Stomach smooth muscle (tissue), 2 donors: Measurements from ENCODE around the gene ANO9.

Experiments used
- H3K27ac ChIP-seq: one replicate; pipeline ENCODE4 v1.7.0; 2013; ENCODE audit warnings: mild to moderate bottlenecking, low read length, inconsistent platforms
- H3K27me3 ChIP-seq, 2 donors: one replicate each; pipeline ENCODE4 v1.7.0; 2013; ENCODE audit warnings: low read length in 2 of 2; ENCODE audit not compliant: insufficient read depth in 2 of 2, control insufficient read depth in 1 of 2
- H3K36me3 ChIP-seq, 2 donors: one replicate each; pipeline ENCODE4 v1.7.0; 2013; ENCODE audit warnings: low read length in 2 of 2; ENCODE audit not compliant: control insufficient read depth in 2 of 2, insufficient read depth in 2 of 2
- H3K4me1 ChIP-seq: one replicate; pipeline ENCODE4 v1.7.0; 2013; ENCODE audit warnings: low read length; ENCODE audit not compliant: control insufficient read depth, insufficient read depth
- H3K4me3 ChIP-seq, 2 donors: one replicate each; pipeline ENCODE4 v1.7.0; 2013; ENCODE audit warnings: low read length in 2 of 2
- H3K9ac ChIP-seq, 2 donors: one replicate each; pipeline ENCODE4 v1.7.0; 2013; ENCODE audit warnings: low read length in 2 of 2, mild to moderate bottlenecking in 1 of 2
- H3K9me3 ChIP-seq, 2 donors: one replicate each; pipeline ENCODE4 v1.7.0; 2013; ENCODE audit warnings: low read length in 2 of 2; ENCODE audit not compliant: control insufficient read depth in 2 of 2
- donor health status: healthy.
- donor health status: Pancreatic carcinoma.

The ANO9 gene

DNA sequence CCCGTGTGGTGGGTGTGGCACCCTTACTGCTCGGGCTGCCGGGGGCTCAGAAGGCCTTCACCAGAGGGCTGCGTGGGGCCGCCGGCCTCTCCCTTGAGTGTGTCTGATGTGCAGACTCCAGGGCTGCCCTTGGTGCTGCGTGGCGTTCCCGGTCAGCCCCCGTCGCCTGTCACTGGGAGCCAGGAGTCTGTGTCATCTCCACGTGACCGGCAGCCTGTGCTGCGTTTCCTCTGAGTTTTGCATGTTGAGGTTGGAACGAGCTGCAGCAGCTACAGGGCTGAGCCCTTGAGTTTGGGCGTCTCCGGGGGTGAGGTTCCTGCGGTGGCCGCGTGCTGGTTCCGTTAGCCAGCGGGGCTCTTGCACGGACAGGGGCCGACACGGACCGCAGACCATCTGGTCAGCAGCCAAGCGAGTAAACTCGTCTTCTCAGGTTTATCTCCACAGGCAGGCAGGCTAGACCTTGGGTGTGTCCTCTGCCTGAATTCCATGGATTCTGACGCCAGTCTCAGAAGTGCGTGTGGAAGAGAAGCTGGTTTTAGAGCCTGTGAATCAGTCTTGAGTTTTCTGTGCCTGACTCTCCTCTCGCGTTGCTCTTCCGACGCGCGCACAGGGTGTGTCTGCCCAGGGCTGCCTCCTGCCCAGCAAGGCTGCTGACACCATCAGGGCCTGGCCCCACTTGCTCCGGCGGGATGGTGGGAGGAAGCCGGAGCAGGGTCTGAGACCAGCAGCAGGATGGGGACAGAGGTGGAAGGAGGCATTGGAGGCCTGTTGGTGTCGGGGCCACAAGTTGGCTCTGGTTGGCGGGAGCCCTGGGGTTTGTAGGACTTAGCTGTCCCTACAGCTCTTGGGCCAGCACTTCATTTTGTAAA, 18.8 kb upstream of the ANO9 start:
- Histone ChIP-seq H3K4me3 (no peak overlapping the region), H3K27ac (no peak overlapping the region), H3K9me3 (no peaks in the 10 kb centered on the region), H3K27me3 (no peaks in the 10 kb centered on the region), H3K36me3 (peaks cover 13 to 17% of the 10 kb centered on the region in 2 donors), H3K9ac (no peak overlapping the region), H3K4me1 (no peaks in the 10 kb centered on the region)

DNA sequence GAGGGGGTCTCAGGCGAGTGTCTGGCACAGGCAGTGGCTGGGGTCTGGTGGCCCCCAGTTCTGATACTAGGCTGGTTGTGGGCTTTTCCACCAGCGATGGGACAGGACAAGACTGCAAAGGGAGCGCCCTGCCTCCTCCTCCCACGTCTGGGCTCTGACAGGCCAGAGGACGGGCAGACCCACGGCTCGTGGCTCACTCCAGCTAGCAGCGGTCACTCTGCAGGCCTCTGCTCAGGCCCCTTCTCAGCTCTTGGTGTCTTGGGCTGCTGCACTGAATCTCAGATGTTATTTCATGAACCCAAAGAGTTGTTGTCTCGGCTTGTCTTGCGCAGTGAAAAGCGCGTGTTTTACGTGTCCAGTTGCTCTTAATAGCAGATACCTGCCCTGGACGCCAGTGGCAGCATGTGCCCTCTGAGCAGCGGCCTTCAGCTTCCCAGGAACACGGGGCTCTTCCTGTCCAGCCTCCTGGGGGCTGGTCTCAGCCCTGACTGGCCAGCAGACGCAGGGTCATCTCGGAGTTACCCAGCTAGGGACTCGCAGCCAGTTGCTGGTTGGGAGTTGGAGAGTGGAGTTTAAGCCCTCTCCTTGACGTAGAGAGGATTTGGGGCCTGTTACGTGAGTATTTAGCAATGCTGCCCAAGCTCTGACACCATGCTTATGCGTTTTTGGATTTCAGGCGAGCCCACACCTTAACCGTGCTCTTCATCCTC, 17.9 kb upstream of the ANO9 start:
- no peak overlapping the region for H3K9ac ChIP-seq
- H3K4me3 ChIP-seq: no peak overlapping the region
- no peaks in the 10 kb centered on the region for H3K9me3 ChIP-seq
- peaks cover 11 to 14% of the 10 kb centered on the region in 2 donors for H3K36me3 ChIP-seq
- H3K4me1 ChIP-seq: no peaks in the 10 kb centered on the region
- no peak overlapping the region for H3K27ac ChIP-seq
- no peaks in the 10 kb centered on the region for H3K27me3 ChIP-seq

DNA sequence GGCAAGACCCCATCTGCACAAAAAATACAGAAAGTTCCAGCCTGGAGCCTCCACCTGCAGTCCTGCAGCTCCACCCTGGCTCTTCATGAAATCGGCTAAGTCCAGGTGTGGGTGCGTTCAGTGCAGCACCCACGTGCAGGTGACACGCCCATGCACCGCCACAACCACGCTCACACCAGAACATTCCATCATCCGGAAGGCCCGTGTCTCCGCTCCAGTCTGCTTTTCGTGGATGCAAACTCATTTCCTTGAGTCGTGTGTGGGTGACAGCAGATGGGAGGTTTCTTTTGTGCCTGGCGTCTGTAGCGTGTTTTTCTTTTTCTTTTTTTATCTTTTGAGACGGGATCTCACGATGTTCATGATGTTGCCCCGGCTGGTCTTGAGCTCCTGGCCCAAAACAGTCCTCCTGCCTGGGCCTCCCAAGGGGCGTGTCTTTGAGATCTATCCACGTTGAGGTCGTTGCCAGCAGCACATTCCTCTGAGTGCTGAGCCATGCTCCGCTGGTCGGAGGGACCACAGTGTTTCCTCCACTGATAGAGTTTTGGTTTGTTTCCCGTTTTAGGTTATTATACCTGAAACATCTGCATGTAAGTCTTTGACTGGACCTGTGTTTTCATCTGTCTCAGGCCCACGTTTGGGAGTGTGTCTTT, 15.4 kb upstream of the ANO9 start:
- Histone ChIP-seq H3K27me3 (no peaks in the 10 kb centered on the region), H3K36me3 (peaks cover 18 to 24% of the 10 kb centered on the region in 2 donors), H3K4me3 (no peak overlapping the region), H3K9ac (no peak overlapping the region), H3K4me1 (peaks cover 1% of the 10 kb centered on the region), H3K9me3 (no peaks in the 10 kb centered on the region), H3K27ac (no peak overlapping the region)

DNA sequence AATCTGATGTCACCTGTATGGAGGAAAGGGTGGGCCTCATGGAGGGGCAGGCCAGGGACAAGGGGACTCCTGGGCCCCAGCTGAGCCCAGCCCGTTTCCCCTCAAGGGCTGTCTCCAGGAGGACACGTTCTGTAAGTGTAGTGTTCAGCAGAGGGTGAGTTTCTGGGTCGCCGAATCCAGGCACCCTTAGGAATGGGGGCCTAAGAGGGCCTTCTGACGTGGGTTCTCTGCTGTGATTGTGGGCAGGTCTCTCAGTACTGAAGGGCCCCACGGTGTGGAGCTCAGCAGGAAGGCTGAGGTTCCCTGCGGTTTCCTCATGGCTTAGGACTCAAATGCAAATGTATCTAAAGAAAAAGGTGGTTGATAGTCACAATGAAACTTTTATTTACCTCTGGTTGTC, 14.7 kb upstream of the ANO9 start:
- H3K9ac ChIP-seq: no peak overlapping the region
- H3K9me3 ChIP-seq: no peaks in the 10 kb centered on the region
- no peak overlapping the region for H3K4me3 ChIP-seq
- H3K36me3 ChIP-seq: peaks cover 17 to 24% of the 10 kb centered on the region in 2 donors
- H3K27me3 ChIP-seq: no peaks in the 10 kb centered on the region
- H3K27ac ChIP-seq: no peak overlapping the region
- peaks cover 6% of the 10 kb centered on the region for H3K4me1 ChIP-seq

DNA sequence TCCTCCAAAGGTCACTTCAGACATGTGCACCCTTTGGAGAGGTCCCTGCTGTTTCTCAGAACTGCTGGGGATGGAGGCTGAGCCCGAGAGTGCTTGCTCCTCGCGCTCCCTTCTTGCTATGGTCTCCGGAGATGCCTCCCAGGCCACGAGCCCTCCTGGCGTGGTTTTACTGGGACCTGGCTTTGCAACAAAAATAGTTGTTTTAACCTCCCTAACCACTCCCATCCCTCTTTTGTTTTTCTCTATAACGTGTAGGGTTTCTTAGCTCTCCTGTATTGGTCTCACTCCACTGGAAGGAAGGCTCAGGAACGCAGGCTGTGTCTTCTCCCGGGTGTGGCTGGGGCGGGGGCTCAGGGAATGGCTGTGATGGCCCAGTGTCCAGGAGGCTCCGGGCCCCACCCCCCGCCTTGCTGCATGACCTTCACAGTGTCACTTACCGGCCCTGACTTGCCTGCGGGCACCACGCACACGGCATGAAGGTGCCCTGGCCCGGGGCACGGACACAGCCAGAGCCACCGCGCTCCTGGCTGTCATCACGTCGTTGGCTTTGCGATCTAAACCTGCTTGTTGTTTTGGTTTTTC, 13.8 kb upstream of the ANO9 start:
- peaks cover 14% of the 10 kb centered on the region for H3K4me1 ChIP-seq
- H3K9ac ChIP-seq: no peak overlapping the region
- H3K9me3 ChIP-seq: no peaks in the 10 kb centered on the region
- H3K4me3 ChIP-seq: no peak overlapping the region
- H3K36me3 ChIP-seq: peaks cover 9 to 15% of the 10 kb centered on the region in 2 donors
- H3K27ac ChIP-seq: no peak overlapping the region
- no peaks in the 10 kb centered on the region for H3K27me3 ChIP-seq

DNA sequence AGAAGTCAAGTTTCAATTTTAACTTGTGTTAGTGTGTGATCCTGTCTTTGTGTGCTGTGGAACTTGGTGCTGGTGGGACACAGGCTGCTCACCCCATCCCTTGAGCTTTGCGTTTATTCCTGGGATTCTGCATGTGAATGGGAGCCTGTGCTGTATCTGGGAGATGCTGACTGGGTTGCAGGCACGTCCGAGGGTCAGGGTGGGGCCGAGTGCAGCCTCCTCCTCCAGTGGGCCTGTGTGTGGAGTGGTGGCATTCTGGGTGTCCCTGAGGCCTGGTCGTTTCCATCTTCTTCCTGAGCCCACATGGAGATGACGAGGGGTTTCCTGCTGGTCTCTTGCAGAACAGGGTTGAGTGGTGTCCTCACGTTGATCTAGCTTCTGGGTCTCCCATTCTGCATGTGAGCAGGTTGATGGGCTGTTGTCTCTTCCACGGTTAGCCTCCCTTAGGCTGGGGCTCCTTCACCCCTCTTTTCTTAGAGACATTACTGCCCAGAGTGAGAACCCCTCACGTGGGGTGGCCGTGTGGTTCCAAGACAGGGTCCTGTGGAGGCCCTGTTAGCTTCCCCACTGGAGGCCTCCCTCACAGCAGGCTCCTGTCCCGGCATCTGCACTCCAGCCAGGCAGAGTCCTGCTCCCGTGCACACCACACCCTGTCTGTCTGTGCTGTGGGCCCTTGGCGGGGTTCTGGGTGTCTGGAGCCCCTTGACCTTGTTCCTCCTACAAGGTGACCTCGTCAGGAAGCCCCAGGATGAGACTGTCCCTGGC, 13.2 kb upstream of the ANO9 start:
- no peak overlapping the region for H3K9ac ChIP-seq
- peaks cover 4 to 13% of the 10 kb centered on the region in 2 donors for H3K36me3 ChIP-seq
- H3K4me1 ChIP-seq: peaks cover 15% of the 10 kb centered on the region
- H3K4me3 ChIP-seq: no peak overlapping the region
- H3K27ac ChIP-seq: no peak overlapping the region
- H3K27me3 ChIP-seq: no peaks in the 10 kb centered on the region
- no peaks in the 10 kb centered on the region for H3K9me3 ChIP-seq

DNA sequence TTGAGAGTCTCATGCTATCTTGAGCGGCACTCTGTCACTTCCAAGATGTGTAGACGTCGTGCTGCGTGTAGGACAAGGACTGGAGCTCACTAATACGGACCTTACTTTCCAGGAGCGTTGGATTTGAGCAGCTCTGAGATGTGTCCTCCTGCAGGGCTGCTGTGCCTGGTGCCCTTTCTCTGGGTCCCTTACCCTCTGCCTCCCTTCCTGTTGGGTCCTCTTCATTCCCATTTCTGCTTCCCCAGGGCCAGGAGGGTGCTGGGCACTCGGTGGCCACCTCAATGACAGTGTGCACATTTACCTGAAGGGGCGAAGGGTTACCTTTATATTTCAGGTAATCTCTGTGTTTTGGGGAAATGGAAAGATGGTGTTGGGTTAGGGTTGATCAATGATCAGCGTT, 12.2 kb upstream of the ANO9 start:
- H3K9me3 ChIP-seq: no peaks in the 10 kb centered on the region
- H3K4me3 ChIP-seq: no peak overlapping the region
- H3K36me3 ChIP-seq: peaks cover 4 to 13% of the 10 kb centered on the region in 2 donors
- peaks cover 22% of the 10 kb centered on the region for H3K4me1 ChIP-seq
- H3K27ac ChIP-seq: no peak overlapping the region
- H3K9ac ChIP-seq: no peak overlapping the region
- H3K27me3 ChIP-seq: no peaks in the 10 kb centered on the region

DNA sequence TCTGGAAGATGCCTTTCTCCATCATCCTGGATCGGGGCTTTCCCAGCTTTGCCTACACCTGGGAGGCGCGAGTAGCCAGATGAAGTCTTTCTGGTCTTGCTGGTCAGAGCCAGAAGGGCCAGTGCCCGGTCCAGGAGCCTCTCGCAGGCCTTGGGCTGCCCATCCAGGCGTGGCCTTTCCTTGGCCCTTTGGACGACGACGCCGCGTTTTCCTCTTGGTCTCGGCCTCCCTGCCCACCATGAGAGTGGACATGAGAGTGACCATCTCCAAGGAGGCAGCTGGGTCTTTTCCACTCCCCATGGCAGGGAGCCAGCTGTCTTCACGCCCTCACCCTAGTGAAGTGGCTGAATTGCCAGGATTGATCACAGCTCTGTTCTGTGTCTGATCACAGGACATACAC, 11.8 kb upstream of the ANO9 start:
- H3K4me3 ChIP-seq: no peak overlapping the region

DNA sequence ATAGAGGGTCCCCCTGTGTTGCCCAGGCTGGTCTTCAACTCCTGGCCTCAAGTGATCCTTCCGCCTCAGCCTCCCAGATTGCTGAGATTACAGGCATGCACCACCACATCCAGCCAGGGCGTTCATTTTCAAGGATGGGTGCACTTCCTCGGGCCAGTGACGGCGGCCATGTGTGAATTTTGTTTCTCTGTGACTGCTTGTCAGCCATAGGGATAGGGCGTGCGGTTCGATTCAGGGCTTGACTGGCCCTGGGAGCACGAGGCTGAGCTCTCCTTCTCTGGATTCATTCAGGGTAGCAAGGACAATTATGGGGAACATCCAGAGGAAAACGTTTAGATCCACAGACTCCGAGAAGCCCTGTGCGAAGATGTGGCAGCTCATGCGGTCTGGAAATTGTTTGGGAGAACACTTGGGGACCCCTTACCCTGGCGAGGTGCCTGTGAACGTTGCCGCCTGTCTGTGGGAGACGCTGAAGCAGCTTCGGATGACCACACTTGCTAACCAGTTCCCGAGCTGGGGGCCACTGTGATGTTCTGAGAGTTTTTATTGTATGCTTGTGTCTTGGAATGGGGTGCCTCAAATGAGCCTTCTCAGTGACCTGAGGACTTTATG, 11.2 kb upstream of the ANO9 start:
- Histone ChIP-seq H3K27me3 (no peaks in the 10 kb centered on the region), H3K27ac (no peak overlapping the region), H3K9ac (no peak overlapping the region), H3K4me1 (peaks cover 29% of the 10 kb centered on the region), H3K36me3 (peaks cover 4 to 13% of the 10 kb centered on the region in 2 donors), H3K9me3 (no peaks in the 10 kb centered on the region), H3K4me3 (no peak overlapping the region)

More for the DNA sequence above, 11.8 kb upstream of the ANO9 start:
- H3K36me3 ChIP-seq: peaks cover 4 to 13% of the 10 kb centered on the region in 2 donors
- no peaks in the 10 kb centered on the region for H3K27me3 ChIP-seq
- H3K27ac ChIP-seq: no peak overlapping the region
- H3K9me3 ChIP-seq: no peaks in the 10 kb centered on the region
- H3K4me1 ChIP-seq: peaks cover 25% of the 10 kb centered on the region
- no peak overlapping the region for H3K9ac ChIP-seq
